Loucy (cell line): ENCODE results near the gene CNTN5.

Experiments used
- H2AFZ ChIP-seq: fragments of 200-600 bp; sonication (generic); 2 replicates; pipeline ENCODE4 v1.6.0; 2016; ENCODE audit warnings: antibody characterized with exemption, mild to moderate bottlenecking, low read length, moderate library complexity
- H3F3A ChIP-seq: fragments of 200-600 bp; 2 replicates; pipeline ENCODE4 v1.6.0; 2016; ENCODE audit warnings: antibody characterized with exemption, low read depth, mild to moderate bottlenecking
- H3K27me3 ChIP-seq: fragments of 200-600 bp; sonication (generic); 2 replicates; pipeline ENCODE4 v1.6.1; 2014; ENCODE audit warnings: low read length, mild to moderate bottlenecking; ENCODE audit not compliant: insufficient read depth, poor library complexity, severe bottlenecking
- H3K36me3 ChIP-seq: fragments of 200-600 bp; sonication (generic); 2 replicates; pipeline ENCODE4 v1.6.1; 2016; ENCODE audit warnings: low read length; ENCODE audit not compliant: insufficient read depth
- H3K4me1 ChIP-seq: fragments of 200-600 bp; sonication (generic); 2 replicates; pipeline ENCODE4 v1.5.1; 2014; ENCODE audit warnings: low read length, mild to moderate bottlenecking; ENCODE audit not compliant: insufficient read depth, poor library complexity, severe bottlenecking
- H3K4me2 ChIP-seq: fragments of 200-600 bp; sonication (generic); 2 replicates; pipeline ENCODE4 v1.6.0; 2014; ENCODE audit warnings: antibody characterized with exemption, low read length, low read depth, mild to moderate bottlenecking; ENCODE audit not compliant: poor library complexity, severe bottlenecking
- H3K4me3 ChIP-seq: fragments of 200-600 bp; sonication (generic); 2 replicates; pipeline ENCODE4 v1.5.1; 2014; ENCODE audit warnings: low read length, mild to moderate bottlenecking, mixed read lengths; ENCODE audit not compliant: poor library complexity, severe bottlenecking
- H3K79me2 ChIP-seq: fragments of 200-600 bp; sonication (generic); 2 replicates; pipeline ENCODE4 v1.6.1; 2014; ENCODE audit warnings: low read length; ENCODE audit not compliant: insufficient read depth
- H3K9ac ChIP-seq: fragments of 200-600 bp; sonication (generic); 2 replicates; pipeline ENCODE4 v1.6.0; 2014; ENCODE audit warnings: mild to moderate bottlenecking, low read depth, low read length, moderate library complexity; ENCODE audit not compliant: poor library complexity, severe bottlenecking
- H3K9me2 ChIP-seq: fragments of 200-600 bp; sonication (generic); replicated peaks from 2 replicates; pipeline ENCODE4 v1.6.1; 2016; ENCODE audit warnings: low read depth, low read length, mixed read lengths
- H3K9me3 ChIP-seq: fragments of 200-600 bp; sonication (generic); 2 replicates; pipeline ENCODE4 v1.6.1; 2014; ENCODE audit warnings: mild to moderate bottlenecking, antibody characterized with exemption, low read length, low read depth; ENCODE audit not compliant: insufficient read depth
- H4K20me1 ChIP-seq: fragments of 200-600 bp; sonication (generic); 2 replicates; pipeline ENCODE4 v1.6.0; 2014; ENCODE audit warnings: antibody characterized with exemption, low read length, mild to moderate bottlenecking; ENCODE audit not compliant: insufficient read depth, poor library complexity, severe bottlenecking
- EZH2phosphoT487 ChIP-seq: fragments of 200-600 bp; IDR thresholded peaks from 2 replicates; pipeline ENCODE4 v1.6.1; 2018; ENCODE audit warnings: antibody characterized with exemption, mild to moderate bottlenecking, moderate library complexity, borderline replicate concordance
- TF ChIP-seq, protein P1 (sequence below): fragments of 200-600 bp; sonication (generic); conservative IDR thresholded peaks from 2 replicates; pipeline ENCODE4 v1.5.1; 2014; ENCODE audit warnings: mild to moderate bottlenecking, antibody characterized with exemption, low read length

CNTN5 gene

DNA sequence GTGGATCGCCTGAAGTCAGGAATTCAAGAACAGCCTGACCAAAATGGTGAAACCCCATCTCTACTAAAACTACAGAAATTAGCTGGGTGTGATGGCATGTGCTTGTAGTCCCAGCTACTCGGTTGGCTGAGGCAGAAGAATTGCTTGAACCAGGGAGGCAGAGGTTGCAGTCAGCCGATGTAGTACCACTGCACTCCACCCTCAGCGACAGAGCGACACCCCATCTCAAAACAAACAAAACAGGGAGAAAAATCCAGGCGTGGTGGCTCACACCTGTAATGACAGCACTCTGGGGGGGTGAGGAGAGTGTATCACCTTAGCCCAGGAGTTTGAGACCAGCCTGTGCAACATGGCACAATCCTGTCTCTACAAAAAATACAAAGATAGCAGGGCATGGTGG, 864.0 kb downstream of the CNTN5 start:
- no peaks in the 10 kb centered on the region for H3K36me3 ChIP-seq
- no peak for TF ChIP-seq EZH2phosphoT487
- TF ChIP-seq, protein P1, sequence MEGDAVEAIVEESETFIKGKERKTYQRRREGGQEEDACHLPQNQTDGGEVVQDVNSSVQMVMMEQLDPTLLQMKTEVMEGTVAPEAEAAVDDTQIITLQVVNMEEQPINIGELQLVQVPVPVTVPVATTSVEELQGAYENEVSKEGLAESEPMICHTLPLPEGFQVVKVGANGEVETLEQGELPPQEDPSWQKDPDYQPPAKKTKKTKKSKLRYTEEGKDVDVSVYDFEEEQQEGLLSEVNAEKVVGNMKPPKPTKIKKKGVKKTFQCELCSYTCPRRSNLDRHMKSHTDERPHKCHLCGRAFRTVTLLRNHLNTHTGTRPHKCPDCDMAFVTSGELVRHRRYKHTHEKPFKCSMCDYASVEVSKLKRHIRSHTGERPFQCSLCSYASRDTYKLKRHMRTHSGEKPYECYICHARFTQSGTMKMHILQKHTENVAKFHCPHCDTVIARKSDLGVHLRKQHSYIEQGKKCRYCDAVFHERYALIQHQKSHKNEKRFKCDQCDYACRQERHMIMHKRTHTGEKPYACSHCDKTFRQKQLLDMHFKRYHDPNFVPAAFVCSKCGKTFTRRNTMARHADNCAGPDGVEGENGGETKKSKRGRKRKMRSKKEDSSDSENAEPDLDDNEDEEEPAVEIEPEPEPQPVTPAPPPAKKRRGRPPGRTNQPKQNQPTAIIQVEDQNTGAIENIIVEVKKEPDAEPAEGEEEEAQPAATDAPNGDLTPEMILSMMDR, result no peak
- H3K4me3 ChIP-seq, result no peak overlapping the region
- no peaks in the 10 kb centered on the region for H3K9me3 ChIP-seq
- no peak overlapping the region for H3K9ac ChIP-seq
- no peak overlapping the region for H2AFZ ChIP-seq
- H3K27me3 ChIP-seq, result no peaks in the 10 kb centered on the region
- H3K9me2 ChIP-seq, result no peaks in the 10 kb centered on the region
- no peaks in the 10 kb centered on the region for H3K4me1 ChIP-seq
- H3K79me2 ChIP-seq, result no peaks in the 10 kb centered on the region
- no peaks in the 10 kb centered on the region for H4K20me1 ChIP-seq
- H3F3A ChIP-seq, result no peaks in the 10 kb centered on the region
- no peak overlapping the region for H3K4me2 ChIP-seq

DNA sequence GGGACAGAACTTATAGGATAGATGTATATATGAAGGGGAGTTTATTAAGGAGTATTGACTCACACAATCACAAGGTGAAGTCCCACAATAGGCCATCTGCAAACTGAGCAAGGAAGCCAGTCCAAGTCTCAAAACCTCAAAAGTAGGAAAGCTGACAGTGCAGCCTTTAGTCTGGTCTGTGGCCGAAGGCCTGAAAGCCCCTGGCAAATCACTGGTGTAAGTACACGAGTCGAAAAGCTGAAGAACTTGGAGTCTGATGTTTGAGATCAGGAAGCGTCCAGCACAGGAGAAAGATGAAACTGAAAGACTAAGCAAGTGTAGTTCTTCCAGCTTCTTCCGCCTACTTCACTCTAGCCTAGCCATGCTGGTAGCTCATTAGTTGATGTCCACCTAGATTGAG, 866.7 kb downstream of the CNTN5 start:
- Histone ChIP-seq H4K20me1 (no peaks in the 10 kb centered on the region), H3K9me2 (no peaks in the 10 kb centered on the region), H3K9ac (no peak overlapping the region), H3K4me3 (no peak overlapping the region), H2AFZ (no peak overlapping the region), H3K36me3 (no peaks in the 10 kb centered on the region), H3K27me3 (no peaks in the 10 kb centered on the region), H3K9me3 (no peaks in the 10 kb centered on the region), H3K79me2 (no peaks in the 10 kb centered on the region), H3K4me1 (no peaks in the 10 kb centered on the region), H3F3A (no peaks in the 10 kb centered on the region), H3K4me2 (no peak overlapping the region)
- TF ChIP-seq EZH2phosphoT487, result no peak

DNA sequence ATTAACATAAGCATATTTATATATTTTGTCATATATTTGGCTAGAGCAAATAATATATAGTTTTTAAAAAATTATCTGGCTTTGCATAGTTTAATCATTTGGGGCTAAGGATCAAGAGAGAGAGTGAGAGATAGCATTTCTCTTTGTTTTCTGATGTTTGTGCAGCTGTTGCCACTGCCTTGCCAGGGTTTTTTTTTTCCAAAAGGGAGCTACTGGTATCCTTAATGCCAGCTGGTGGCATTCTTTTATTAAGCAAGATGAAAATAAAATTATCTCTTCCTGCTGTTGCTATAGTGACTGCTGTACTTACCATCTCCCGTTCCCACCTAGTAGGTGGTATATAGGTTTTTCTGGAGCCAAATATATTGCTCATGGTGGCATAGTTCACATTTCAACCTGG, 873.1 kb downstream of the CNTN5 start:
- Histone ChIP-seq H4K20me1 (no peaks in the 10 kb centered on the region), H3K79me2 (no peaks in the 10 kb centered on the region), H3K27me3 (no peaks in the 10 kb centered on the region), H3F3A (no peaks in the 10 kb centered on the region), H2AFZ (no peak overlapping the region), H3K9me2 (no peaks in the 10 kb centered on the region), H3K4me2 (no peak overlapping the region), H3K36me3 (no peaks in the 10 kb centered on the region), H3K4me1 (no peaks in the 10 kb centered on the region), H3K9ac (no peak overlapping the region), H3K4me3 (no peak overlapping the region), H3K9me3 (no peaks in the 10 kb centered on the region)
- no peak for TF ChIP-seq EZH2phosphoT487
- TF ChIP-seq, protein P1, result no peak

DNA sequence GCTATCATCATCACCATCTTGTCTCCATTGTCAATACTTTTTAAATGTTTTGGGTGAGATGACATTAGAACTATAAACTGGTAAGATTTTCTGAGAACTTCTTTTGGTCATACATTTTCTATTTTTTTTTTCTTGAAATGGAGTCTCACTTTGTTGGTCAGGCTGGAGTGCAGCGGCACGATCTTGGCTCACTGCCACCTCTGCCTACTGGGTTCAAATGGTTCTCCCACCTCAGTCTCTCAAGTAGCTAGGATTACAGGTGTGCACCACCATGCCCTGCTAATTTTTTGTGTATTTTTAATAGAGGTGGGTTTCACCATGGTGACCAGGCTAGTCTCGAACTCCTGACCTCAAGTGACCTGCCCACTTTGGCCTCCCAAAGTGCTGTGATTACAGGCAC, 880.4 kb downstream of the CNTN5 start:
- Histone ChIP-seq H2AFZ (no peak overlapping the region), H3K4me2 (no peak overlapping the region), H3K9ac (no peak overlapping the region), H3K79me2 (no peaks in the 10 kb centered on the region), H3K4me1 (no peaks in the 10 kb centered on the region), H3K9me3 (no peaks in the 10 kb centered on the region), H3F3A (no peaks in the 10 kb centered on the region), H3K9me2 (no peaks in the 10 kb centered on the region), H3K36me3 (no peaks in the 10 kb centered on the region), H3K27me3 (no peaks in the 10 kb centered on the region), H3K4me3 (no peak overlapping the region), H4K20me1 (no peaks in the 10 kb centered on the region)
- no peak for TF ChIP-seq EZH2phosphoT487
- TF ChIP-seq, protein P1, result no peak
